GM19463 (cell line): Measurements from ENCODE around the gene GATAD2A.
A peak's percentile ranks its signal among the peaks of the same experiment; 100 is the strongest.
"Not testable (repeated sequence)": the region's sequence is repeated elsewhere in the genome, so short reads cannot be mapped to it uniquely, and the experiment has no call there.

ENCODE experiments used
- ATAC-seq: cut with Tn5 transposase; IDR thresholded peaks from one replicate; pipeline ENCODE4 v1.9.1; 2021; ENCODE audit warnings: mild to moderate bottlenecking, moderate library complexity; ENCODE audit not compliant: unreplicated experiment

The GATAD2A gene

GRCh38 chr19:19444681-19445155, 39.2 kb downstream of the GATAD2A start:
- no peak for ATAC-seq

GRCh38 chr19:19445288-19445687, 39.8 kb downstream of the GATAD2A start:
- ATAC-seq, result no peak

GRCh38 chr19:19445911-19446361, 40.5 kb downstream of the GATAD2A start:
- peak; percentile 70 for ATAC-seq

GRCh38 chr19:19446655-19447437, 41.4 kb downstream of the GATAD2A start:
- ATAC-seq, result no peak

GRCh38 chr19:19447536-19448237, 42.2 kb downstream of the GATAD2A start:
- no peak for ATAC-seq

- ATAC-seq, result no peak
Measured at GRCh38 chr19:19448238-19448544, 42.7 kb downstream of the GATAD2A start.

- ATAC-seq, result peak; percentile 57
Measured at GRCh38 chr19:19451429-19452242, 46.2 kb downstream of the GATAD2A start.

GRCh38 chr19:19452243-19453124, 47.0 kb downstream of the GATAD2A start:
- ATAC-seq, result no peak

GRCh38 chr19:19453125-19453454, 47.6 kb downstream of the GATAD2A start:
- no peak for ATAC-seq

- ATAC-seq, result not testable (repeated sequence)
Measured at GRCh38 chr19:19455166-19455919, 49.9 kb downstream of the GATAD2A start.

GRCh38 chr19:19457671-19458070, 52.2 kb downstream of the GATAD2A start:
- no peak for ATAC-seq

- no peak for ATAC-seq
Measured at GRCh38 chr19:19458110-19458816, 52.8 kb downstream of the GATAD2A start.

- no peak for ATAC-seq
Measured at GRCh38 chr19:19459073-19459472, 53.6 kb downstream of the GATAD2A start.

- ATAC-seq, result peak; percentile 45
Measured at GRCh38 chr19:19459707-19460251, 54.3 kb downstream of the GATAD2A start.

- ATAC-seq, result peak; percentile 28
Measured at GRCh38 chr19:19460258-19460731, 54.8 kb downstream of the GATAD2A start.

- ATAC-seq, result no peak
Measured at GRCh38 chr19:19460761-19461265, 55.3 kb downstream of the GATAD2A start.

GRCh38 chr19:19461306-19461670, 55.8 kb downstream of the GATAD2A start:
- ATAC-seq, result no peak
